ENCODE data around the gene AK9.
A peak's percentile ranks its signal among the peaks of the same experiment; 100 is the strongest.

Gene AK9

DNA sequence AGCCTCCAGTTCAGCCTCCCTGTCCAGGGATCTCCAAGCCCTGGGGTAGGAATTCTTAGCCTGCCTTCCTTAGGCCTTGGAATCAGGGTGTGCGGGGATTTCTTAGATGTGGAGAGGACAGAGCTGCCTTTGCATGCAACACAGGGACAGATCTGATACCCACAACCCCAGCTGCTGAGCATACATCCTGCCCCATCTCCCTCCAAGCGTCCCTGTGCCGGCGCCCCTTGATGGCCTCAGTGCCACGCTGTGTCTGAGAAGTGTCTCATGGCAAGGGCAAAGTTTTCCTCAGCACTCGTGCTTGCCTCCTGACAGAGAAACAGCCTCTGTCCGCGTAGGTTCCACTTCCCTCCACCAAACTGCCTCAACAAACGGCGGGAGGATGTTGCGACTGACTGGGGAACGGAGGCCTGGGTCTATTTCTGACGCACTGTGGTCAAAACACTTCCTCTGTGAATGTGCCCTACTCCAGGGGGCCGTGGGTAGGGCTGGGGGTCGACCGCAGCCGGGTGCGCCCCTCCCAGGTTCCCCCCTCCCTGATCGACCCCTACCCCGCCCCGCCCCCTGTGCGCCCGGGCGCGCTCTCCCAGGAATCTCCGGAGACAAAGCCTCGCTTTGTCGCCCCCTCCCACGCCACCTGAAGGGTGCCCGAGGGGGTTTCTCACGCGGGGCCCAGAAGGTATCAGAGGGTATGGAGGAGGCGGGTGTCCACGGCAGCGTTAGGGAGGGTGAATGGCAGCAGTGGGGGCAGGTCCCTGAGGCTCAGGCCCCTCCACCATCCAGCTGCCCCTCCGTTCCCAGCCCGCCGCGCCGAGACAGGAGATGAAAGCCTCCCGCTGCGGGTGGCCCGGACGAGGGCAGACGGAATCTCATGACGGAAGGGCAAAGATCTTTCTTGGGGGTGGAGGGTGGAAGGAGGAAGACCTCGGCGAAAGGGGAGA, 236.2 kb downstream of the AK9 start:
- H3K4me3 ChIP-seq (ENCODE audit: low read depth, low read length): peak overlapping the region; percentile 71
- TF ChIP-seq, protein P1, sequence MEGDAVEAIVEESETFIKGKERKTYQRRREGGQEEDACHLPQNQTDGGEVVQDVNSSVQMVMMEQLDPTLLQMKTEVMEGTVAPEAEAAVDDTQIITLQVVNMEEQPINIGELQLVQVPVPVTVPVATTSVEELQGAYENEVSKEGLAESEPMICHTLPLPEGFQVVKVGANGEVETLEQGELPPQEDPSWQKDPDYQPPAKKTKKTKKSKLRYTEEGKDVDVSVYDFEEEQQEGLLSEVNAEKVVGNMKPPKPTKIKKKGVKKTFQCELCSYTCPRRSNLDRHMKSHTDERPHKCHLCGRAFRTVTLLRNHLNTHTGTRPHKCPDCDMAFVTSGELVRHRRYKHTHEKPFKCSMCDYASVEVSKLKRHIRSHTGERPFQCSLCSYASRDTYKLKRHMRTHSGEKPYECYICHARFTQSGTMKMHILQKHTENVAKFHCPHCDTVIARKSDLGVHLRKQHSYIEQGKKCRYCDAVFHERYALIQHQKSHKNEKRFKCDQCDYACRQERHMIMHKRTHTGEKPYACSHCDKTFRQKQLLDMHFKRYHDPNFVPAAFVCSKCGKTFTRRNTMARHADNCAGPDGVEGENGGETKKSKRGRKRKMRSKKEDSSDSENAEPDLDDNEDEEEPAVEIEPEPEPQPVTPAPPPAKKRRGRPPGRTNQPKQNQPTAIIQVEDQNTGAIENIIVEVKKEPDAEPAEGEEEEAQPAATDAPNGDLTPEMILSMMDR (IDR thresholded peaks at IDR 0.05; ENCODE audit: borderline replicate concordance, insufficient read depth, low read depth, low read length): no peak

DNA sequence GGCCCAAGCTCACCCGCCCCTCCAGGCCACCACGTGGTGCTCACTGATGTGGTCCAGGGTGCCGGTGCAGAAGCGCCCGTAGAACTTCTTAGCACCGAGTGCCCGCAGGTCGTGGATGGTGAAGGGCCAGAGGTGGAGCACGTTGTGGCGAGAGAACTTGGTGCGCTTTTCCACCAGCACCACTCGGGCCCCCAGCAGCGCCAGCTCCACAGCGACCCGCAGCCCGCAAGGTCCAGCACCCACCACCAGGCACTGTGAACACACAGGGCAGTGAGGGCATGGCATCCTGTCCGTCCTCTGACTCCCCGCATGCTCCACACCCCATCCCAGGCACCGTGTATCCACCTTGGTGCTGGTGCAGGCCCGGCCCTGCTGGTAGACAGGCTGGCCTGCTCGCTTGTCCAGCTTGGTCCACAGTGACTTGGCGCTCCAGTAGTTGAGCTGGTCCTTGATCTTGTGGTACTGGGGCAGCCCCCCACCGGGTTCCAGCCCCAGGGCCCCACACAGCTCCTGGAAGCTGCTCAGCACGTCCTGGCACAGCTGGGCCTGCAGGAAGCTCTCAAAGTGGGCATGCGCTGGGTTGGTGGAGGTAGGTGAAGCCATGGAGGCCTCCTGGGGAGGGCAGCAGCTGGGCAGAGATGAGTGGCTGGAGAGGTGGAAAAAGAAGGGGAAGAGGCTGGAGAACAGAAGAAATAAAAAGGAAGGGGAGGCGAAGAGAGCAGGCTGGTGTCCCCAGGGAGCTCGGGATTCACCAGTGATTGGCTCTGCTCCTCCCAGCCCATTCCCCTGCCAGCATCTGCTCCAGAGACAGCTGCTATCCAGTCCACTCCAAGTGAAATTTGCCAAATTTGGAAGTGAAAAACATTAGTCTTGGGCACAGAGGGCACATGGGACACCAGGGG, 237.2 kb downstream of the AK9 start:
- H3K4me3 ChIP-seq (ENCODE audit: low read depth, low read length): peak overlapping the region; percentile 71
- TF ChIP-seq, protein P1 (IDR thresholded peaks at IDR 0.05; ENCODE audit: borderline replicate concordance, insufficient read depth, low read depth, low read length): no peak

DNA sequence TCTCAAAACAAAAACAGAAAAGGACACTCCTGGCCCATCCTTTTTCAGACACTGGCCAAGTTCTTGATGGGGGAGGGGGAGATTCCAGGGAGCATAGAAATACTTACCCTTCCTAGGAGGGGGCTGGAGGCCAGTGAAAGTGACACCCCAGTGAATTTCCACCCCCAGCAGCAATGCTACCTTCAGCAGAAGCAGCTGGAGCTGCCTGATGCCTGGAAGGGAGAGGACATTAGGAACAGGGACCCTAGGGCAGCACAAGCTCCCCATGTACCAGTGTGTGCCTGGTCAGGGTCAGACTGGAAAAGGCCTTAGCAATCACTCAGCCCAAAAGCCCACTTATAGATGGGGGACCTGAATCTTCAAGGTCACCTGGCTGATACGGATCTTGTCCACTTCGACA, 237.8 kb downstream of the AK9 start:
- TF ChIP-seq, protein P1 (IDR thresholded peaks at IDR 0.05; ENCODE audit: borderline replicate concordance, insufficient read depth, low read depth, low read length): no peak
- no peak overlapping the region for H3K4me3 ChIP-seq (ENCODE audit: low read depth, low read length)

DNA sequence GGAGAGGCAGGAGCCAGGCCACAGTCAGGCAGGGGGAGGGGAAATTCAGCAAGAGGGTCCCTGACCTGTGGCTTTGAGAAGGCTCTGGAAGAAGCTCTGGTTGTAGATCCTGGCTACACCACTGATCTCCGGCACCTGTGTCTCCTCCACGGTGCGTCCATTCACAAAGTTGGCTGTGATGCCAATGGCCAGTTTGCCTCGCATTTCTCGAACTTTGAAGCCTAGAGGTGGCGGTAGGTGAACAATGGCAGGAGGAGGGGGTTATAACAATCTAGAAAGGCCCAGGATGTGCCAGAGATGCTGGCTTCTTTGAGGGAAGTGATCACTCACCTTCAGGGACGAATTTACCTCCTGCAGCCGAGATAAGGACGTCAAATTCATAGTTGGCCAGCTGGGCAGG, 238.8 kb downstream of the AK9 start:
- H3K4me3 ChIP-seq (ENCODE audit: low read depth, low read length): no peak overlapping the region
- TF ChIP-seq, protein P1 (IDR thresholded peaks at IDR 0.05; ENCODE audit: borderline replicate concordance, insufficient read depth, low read depth, low read length): no peak

DNA sequence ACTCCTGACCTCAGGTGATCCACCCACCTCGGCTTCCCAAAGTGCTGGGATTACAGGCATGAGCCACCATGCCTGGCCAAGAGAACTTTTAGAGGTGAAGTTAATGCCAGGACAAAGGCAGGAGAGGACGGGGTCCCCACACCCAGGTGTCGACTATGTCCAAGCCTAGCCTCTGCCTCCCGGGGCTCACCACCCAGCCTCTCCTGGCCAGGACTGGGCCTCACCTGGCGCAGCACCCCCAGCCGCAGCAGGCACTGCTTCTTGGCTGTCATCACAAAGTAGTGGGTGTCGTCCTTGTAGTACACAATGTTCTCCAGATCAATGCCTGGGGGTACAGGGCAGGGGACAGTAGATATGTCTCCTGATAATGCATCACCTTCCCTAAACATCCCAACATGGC, 239.6 kb downstream of the AK9 start:
- TF ChIP-seq, protein P1 (IDR thresholded peaks at IDR 0.05; ENCODE audit: borderline replicate concordance, insufficient read depth, low read depth, low read length): no peak
- H3K4me3 ChIP-seq (ENCODE audit: low read depth, low read length): no peak overlapping the region

DNA sequence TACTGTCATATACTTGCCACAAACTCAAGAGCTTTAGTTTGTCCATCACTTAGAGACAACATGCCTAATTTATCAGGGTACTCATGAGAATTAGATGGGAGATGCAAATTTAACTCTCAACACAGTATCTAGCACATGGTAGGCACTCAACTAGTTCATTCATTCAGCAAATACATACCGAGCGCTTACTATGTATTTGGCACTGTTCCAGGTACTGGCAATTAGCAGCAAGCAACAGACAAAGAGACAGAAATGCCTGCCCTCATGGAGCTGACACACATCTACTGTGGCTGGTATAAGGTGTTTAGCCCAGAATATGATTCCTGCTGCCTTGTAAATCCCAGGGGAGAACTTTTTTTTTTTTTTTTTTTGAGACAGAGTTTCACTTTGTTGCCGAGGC, 240.2 kb downstream of the AK9 start:
- TF ChIP-seq, protein P1 (IDR thresholded peaks at IDR 0.05; ENCODE audit: borderline replicate concordance, insufficient read depth, low read depth, low read length): no peak
- no peak overlapping the region for H3K4me3 ChIP-seq (ENCODE audit: low read depth, low read length)
